T-cell (primary cell): ENCODE results near the gene PNPLA1. TPM values are rescaled to one million over a fixed set of nuclear protein-coding genes. Genes with fewer than 3 reads are reported as not detected.

ENCODE experiments used
- ATAC-seq, 4 experiments: fragments of 200-7000 bp in 3 of 4; fragments of 150-1000 bp in 1 of 4; cut with Tn5 transposase; replicated peaks in 1 of 4; 1 replicate in 3 of 4; 2 replicates in 1 of 4; pipeline ENCODE4 v1.10.0; 2021; ENCODE audit warnings: moderate library complexity in 3 of 4, mild to moderate bottlenecking in 2 of 4, moderate number of reproducible peaks in 1 of 4
- CTCF ChIA-PET, 2 donors: fragments of 300-600 bp; sonication (Branson Sonifier 250); formaldehyde crosslinking; loops; one replicate each; lab custom pipeline; 2022; ENCODE audit warnings: antibody characterized with exemption in 2 of 2; lab: Charles Lee
- POLR2A ChIA-PET, 2 donors: fragments of 300-600 bp; sonication (Branson Sonifier 250); formaldehyde crosslinking; loops; one replicate each; lab custom pipeline; 2022; ENCODE audit warnings: antibody characterized with exemption in 2 of 2; lab: Charles Lee
- DNase-seq, 35 experiments: peaks; one replicate each; pipeline versions ENCODE4 v3.0.0 to v3.0.0-alpha.2; 2013 to 2023
- H3K27ac ChIP-seq: one replicate; pipeline ENCODE4 v1.5.1; 2013; ENCODE audit warnings: low read length
- H3K27me3 ChIP-seq, 2 experiments: replicated peaks in 1 of 2; 1 replicate in 1 of 2; 2 replicates in 1 of 2; pipeline versions ENCODE4 v1.6.1 to v1.7.0; 2013; ENCODE audit warnings: low read length in 1 of 2, mixed read lengths in 1 of 2; ENCODE audit not compliant: control insufficient read depth in 2 of 2, insufficient read depth in 2 of 2; ENCODE audit errors: extremely low read depth in 1 of 2
- H3K36me3 ChIP-seq, 2 donors: 1 replicate in 1 of 2; 2 replicates in 1 of 2; pipeline versions ENCODE4 v1.6.1 to v1.7.0; 2013; ENCODE audit warnings: low read length in 1 of 2; ENCODE audit not compliant: control insufficient read depth in 2 of 2, insufficient read depth in 1 of 2; ENCODE audit errors: extremely low read depth in 1 of 2
- H3K4me1 ChIP-seq, 2 experiments: 1 replicate in 1 of 2; 2 replicates in 1 of 2; pipeline versions ENCODE4 v1.6.1 to v1.7.0; 2013; ENCODE audit warnings: low read length in 2 of 2, mixed read lengths in 1 of 2; ENCODE audit not compliant: insufficient read depth in 2 of 2, control insufficient read depth in 1 of 2; ENCODE audit errors: extremely low read depth in 1 of 2
- H3K4me3 ChIP-seq, 2 donors: 1 replicate in 1 of 2; 2 replicates in 1 of 2; pipeline versions ENCODE4 v1.5.1 to v1.7.0; 2013; ENCODE audit warnings: mild to moderate bottlenecking in 2 of 2, low read length in 1 of 2, moderate library complexity in 1 of 2; ENCODE audit not compliant: control insufficient read depth in 1 of 2; ENCODE audit errors: extremely low read depth in 1 of 2
- H3K9me3 ChIP-seq: 2 replicates; pipeline ENCODE4 v1.7.0; 2013
- H3K27ac Mint-ChIP-seq, 2 donors: one replicate each; pipeline ENCODE4 v1.8.0; 2020 to 2021; ENCODE audit warnings: mild to moderate bottlenecking in 2 of 2, mixed read lengths in 2 of 2
- H3K27me3 Mint-ChIP-seq, 2 donors: one replicate each; pipeline ENCODE4 v1.8.0; 2021 to 2022; ENCODE audit warnings: mixed read lengths in 2 of 2
- H3K36me3 Mint-ChIP-seq: one replicate; pipeline ENCODE4 v1.8.0; 2021; ENCODE audit warnings: mixed read lengths
- H3K4me1 Mint-ChIP-seq, 3 donors: one replicate each; pipeline ENCODE4 v1.8.0; 2020 to 2022; ENCODE audit warnings: mixed read lengths in 3 of 3, mild to moderate bottlenecking in 1 of 3
- H3K4me3 Mint-ChIP-seq, 3 donors: one replicate each; pipeline ENCODE4 v1.8.0; 2020 to 2022; ENCODE audit warnings: mild to moderate bottlenecking in 3 of 3, mixed read lengths in 3 of 3, moderate library complexity in 3 of 3
- H3K9me3 Mint-ChIP-seq, 3 donors: one replicate each; pipeline ENCODE4 v1.8.0; 2020 to 2022; ENCODE audit warnings: mixed read lengths in 3 of 3
- WGBS: methylation state at CpG from one replicate; pipeline ENCODE4 v1.1.5; 2013; ENCODE audit warnings: missing lambda C conversion rate; ENCODE audit not compliant: insufficient coverage; 5-methylcytosine and 5-hydroxymethylcytosine counted together
- total RNA-seq, 35 experiments: library from RNA in 6 of 35; stranded (reverse) in 6 of 35; fragments of 120-200 nt in 1 of 35; gene quantifications; one replicate each; pipeline versions ENCODE4 v1.2.1 to v1.2.4 and lab custom pipeline; 2013 to 2026

Gene PNPLA1
- total RNA-seq, 5 donors from 2014 or later (not counting 1 experiment from before 2014, with no cell fraction given), result 0.20 to 0.22 TPM; not detected in 3

- H3K9me3 ChIP-seq, result no peaks in the 10 kb centered on the region
- no peak for DNase-seq
- H3K36me3 ChIP-seq, result no peaks in the 10 kb centered on the region
- ChIA-PET CTCF (no interaction called here), POLR2A (no interaction called here)
- H3K27me3 ChIP-seq, result peaks cover 0 to 2% of the 10 kb centered on the region in 2 experiments
- Mint-ChIP-seq H3K36me3 (no peaks in the 10 kb centered on the region), H3K27ac (no peak overlapping the region), H3K27me3 (no peaks in the 10 kb centered on the region), H3K4me3 (no peak overlapping the region), H3K4me1 (no peaks in the 10 kb centered on the region), H3K9me3 (no peaks in the 10 kb centered on the region)
- no peak overlapping the region for H3K27ac ChIP-seq
- no peaks in the 10 kb centered on the region for H3K4me1 ChIP-seq
- ATAC-seq, result no peak
- WGBS, result 92% methylated on average over 5 of the region's 5 CpGs
- no peak overlapping the region for H3K4me3 ChIP-seq
Observed at GRCh38 chr6:36315921-36316320, 46.1 kb downstream of the PNPLA1 start.

GRCh38 chr6:36317623-36318022 is 47.8 kb downstream of the PNPLA1 start:
- Histone ChIP-seq H3K4me1 (no peaks in the 10 kb centered on the region), H3K9me3 (no peaks in the 10 kb centered on the region), H3K27me3 (peaks cover 0 to 4% of the 10 kb centered on the region in 2 experiments), H3K4me3 (no peak overlapping the region), H3K36me3 (no peaks in the 10 kb centered on the region), H3K27ac (no peak overlapping the region)
- no peak for ATAC-seq
- POLR2A ChIA-PET, result no interaction called here
- no peak for DNase-seq
- Mint-ChIP-seq H3K9me3 (no peaks in the 10 kb centered on the region), H3K36me3 (no peaks in the 10 kb centered on the region), H3K27me3 (no peaks in the 10 kb centered on the region), H3K27ac (no peak overlapping the region), H3K4me1 (no peaks in the 10 kb centered on the region), H3K4me3 (no peak overlapping the region)
- CTCF ChIA-PET, result interaction anchor here in 1 of 2 donors (0.6 to 0.9 kb wide), 3 partner anchors 55 to 676 kb away, joined by 3 read pairs; no protein-coding TSS in a partner anchor
- WGBS, result no CpG with 5 or more reads among the region's 2 CpGs

GRCh38 chr6:36318690-36319435 is 49.0 kb downstream of the PNPLA1 start:
- ChIA-PET CTCF (no interaction called here), POLR2A (interaction anchor here (0.5 to 0.6 kb wide), 2 partner anchors 203 to 960 kb away, joined by 3 to 4 read pairs; no protein-coding TSS in a partner anchor)
- no peak for ATAC-seq

DNA sequence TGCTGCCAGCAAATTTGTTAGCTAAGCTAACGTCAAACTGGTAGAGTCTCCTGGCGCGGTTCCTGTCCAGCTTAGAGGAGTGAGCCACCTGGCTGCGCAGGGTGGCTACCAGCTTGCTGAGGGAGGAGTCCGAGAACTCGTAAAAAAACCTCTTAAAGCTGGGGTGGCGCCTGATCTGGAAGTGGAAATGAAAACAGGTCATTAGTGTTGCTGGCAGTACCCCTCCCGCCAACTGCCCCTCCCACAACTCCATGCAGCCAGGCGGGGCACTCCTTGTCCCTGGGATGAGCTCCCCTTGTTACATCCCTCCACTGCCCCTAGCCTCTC is 49.5 kb downstream of the PNPLA1 start:
- WGBS, result 96% methylated on average over 3 of the region's 9 CpGs
- DNase-seq (no peak), ATAC-seq (no peak)
- H3K27me3 Mint-ChIP-seq, result no peaks in the 10 kb centered on the region
- ChIA-PET POLR2A (interaction anchor here in 1 of 2 donors (0.6 kb wide), 1 partner anchor 959 kb away, joined by 4 read pairs; no protein-coding TSS in a partner anchor), CTCF (no interaction called here)
- H3K4me3 Mint-ChIP-seq, result no peak overlapping the region
- H3K36me3 Mint-ChIP-seq, result no peaks in the 10 kb centered on the region
- H3K4me1 Mint-ChIP-seq, result no peaks in the 10 kb centered on the region
- H3K9me3 Mint-ChIP-seq, result no peaks in the 10 kb centered on the region
- no peak overlapping the region for H3K27ac Mint-ChIP-seq
- H3K4me3 ChIP-seq, result no peak overlapping the region
- no peaks in the 10 kb centered on the region for H3K36me3 ChIP-seq
- H3K27me3 ChIP-seq, result peaks cover 0 to 7% of the 10 kb centered on the region in 2 experiments
- no peak overlapping the region for H3K27ac ChIP-seq
- no peaks in the 10 kb centered on the region for H3K9me3 ChIP-seq
- H3K4me1 ChIP-seq, result no peaks in the 10 kb centered on the region

More at GRCh38 chr6:36318690-36319435, 49.0 kb downstream of the PNPLA1 start:
- DNase-seq, result no peak
- Histone ChIP-seq H3K27me3 (peaks cover 0 to 7% of the 10 kb centered on the region in 2 experiments), H3K4me1 (no peaks in the 10 kb centered on the region), H3K9me3 (no peaks in the 10 kb centered on the region), H3K36me3 (no peaks in the 10 kb centered on the region), H3K4me3 (no peak overlapping the region), H3K27ac (no peak overlapping the region)
- no peaks in the 10 kb centered on the region for H3K4me1 Mint-ChIP-seq
- H3K27me3 Mint-ChIP-seq, result no peaks in the 10 kb centered on the region
- no peaks in the 10 kb centered on the region for H3K36me3 Mint-ChIP-seq
- H3K4me3 Mint-ChIP-seq, result no peak overlapping the region
- H3K27ac Mint-ChIP-seq, result no peak overlapping the region
- WGBS, result 80% methylated on average over 5 of the region's 6 CpGs
- H3K9me3 Mint-ChIP-seq, result no peaks in the 10 kb centered on the region

DNA sequence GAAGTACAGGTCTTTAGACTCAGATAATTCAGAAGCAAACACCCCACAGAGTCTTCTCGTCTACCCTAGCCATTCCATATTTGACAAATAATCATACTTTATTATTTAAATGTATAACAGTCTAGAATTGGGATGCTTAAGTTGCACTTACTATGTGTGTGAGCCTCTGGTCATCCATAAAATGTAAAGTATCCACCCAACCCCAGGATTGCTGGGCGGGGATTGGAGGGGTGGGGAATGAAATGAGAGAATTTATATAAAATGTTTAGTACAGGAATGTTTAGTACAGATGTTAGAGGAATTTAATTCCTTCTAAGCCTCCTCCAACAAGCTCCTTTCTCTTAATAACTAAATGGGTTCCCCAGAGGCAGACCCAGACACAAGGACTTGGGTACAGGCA is 50.0 kb downstream of the PNPLA1 start:
- Histone ChIP-seq H3K4me3 (no peak overlapping the region), H3K4me1 (no peaks in the 10 kb centered on the region), H3K27me3 (peaks cover 0 to 7% of the 10 kb centered on the region in 2 experiments), H3K9me3 (no peaks in the 10 kb centered on the region), H3K27ac (no peak overlapping the region), H3K36me3 (no peaks in the 10 kb centered on the region)
- ATAC-seq (no peak), DNase-seq (no peak)
- H3K27me3 Mint-ChIP-seq, result no peaks in the 10 kb centered on the region
- CTCF ChIA-PET, result no interaction called here
- no peaks in the 10 kb centered on the region for H3K36me3 Mint-ChIP-seq
- whole genome bisulfite sequencing, result no CpG with 5 or more reads among the region's 2 CpGs
- POLR2A ChIA-PET, result interaction anchor here in 1 of 2 donors (0.6 kb wide), 1 partner anchor 959 kb away, joined by 4 read pairs; no protein-coding TSS in a partner anchor
- H3K9me3 Mint-ChIP-seq, result no peaks in the 10 kb centered on the region
- H3K4me3 Mint-ChIP-seq, result no peak overlapping the region
- H3K27ac Mint-ChIP-seq, result no peak overlapping the region
- H3K4me1 Mint-ChIP-seq, result no peaks in the 10 kb centered on the region

DNA sequence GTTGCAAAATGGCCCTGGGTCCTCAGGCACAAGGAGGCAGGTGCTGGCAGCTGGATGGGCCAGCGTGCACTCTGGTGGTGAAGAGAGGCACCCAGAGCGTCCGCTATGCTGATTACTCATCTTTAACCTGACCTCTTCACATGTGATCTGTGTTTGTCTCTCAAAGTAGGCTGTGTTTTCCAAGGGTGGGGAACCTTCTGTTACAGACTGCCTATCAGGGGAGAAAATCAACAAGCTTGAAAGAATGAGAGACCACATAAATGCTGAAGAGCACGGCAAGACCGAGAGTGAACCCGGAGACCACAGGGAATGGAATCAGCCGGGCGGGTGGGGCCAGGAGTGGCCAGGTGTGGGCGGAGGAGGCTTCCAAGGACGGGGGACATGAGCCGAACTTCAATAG is 50.6 kb downstream of the PNPLA1 start:
- H3K9me3 Mint-ChIP-seq, result no peaks in the 10 kb centered on the region
- no peak overlapping the region for H3K27ac Mint-ChIP-seq
- no peaks in the 10 kb centered on the region for H3K4me1 Mint-ChIP-seq
- ChIA-PET POLR2A (interaction anchor here in 1 of 2 donors (0.5 kb wide), 1 partner anchor 169 kb away, joined by 3 read pairs; no protein-coding TSS in a partner anchor), CTCF (no interaction called here)
- Histone ChIP-seq H3K36me3 (no peaks in the 10 kb centered on the region), H3K4me3 (no peak overlapping the region), H3K27ac (no peak overlapping the region), H3K9me3 (no peaks in the 10 kb centered on the region), H3K4me1 (no peaks in the 10 kb centered on the region), H3K27me3 (peaks cover 0 to 10% of the 10 kb centered on the region in 2 experiments)
- H3K4me3 Mint-ChIP-seq, result no peak overlapping the region
- ATAC-seq (no peak), DNase-seq (no peak)
- H3K36me3 Mint-ChIP-seq, result no peaks in the 10 kb centered on the region
- no peaks in the 10 kb centered on the region for H3K27me3 Mint-ChIP-seq
- WGBS, result 83% methylated on average over 5 of the region's 11 CpGs
